GM18526 (cell line): Measurements from ENCODE around the gene OCLN.

Experiments
- POLR2A ChIP-seq: IDR thresholded peaks from 3 replicates; pipeline ENCODE4 v1.6.1; 2011; ENCODE audit not compliant: insufficient read length; ENCODE audit errors: extremely low read depth

OCLN gene

GRCh38 chr5:69522035-69522434 is 29.4 kb downstream of the OCLN start:
- TF ChIP-seq POLR2A = no peak

GRCh38 chr5:69525490-69525889 is 32.9 kb downstream of the OCLN start:
- TF ChIP-seq POLR2A = no peak

- no peak for TF ChIP-seq POLR2A
Measured at GRCh38 chr5:69526660-69527059, 34.1 kb downstream of the OCLN start.

- no peak for TF ChIP-seq POLR2A
Measured at GRCh38 chr5:69527128-69527770, 34.7 kb downstream of the OCLN start.

GRCh38 chr5:69528035-69528434 is 35.4 kb downstream of the OCLN start:
- TF ChIP-seq POLR2A = no peak

- no peak for TF ChIP-seq POLR2A
Measured at GRCh38 chr5:69528609-69529008, 36.0 kb downstream of the OCLN start.

- no peak for TF ChIP-seq POLR2A
Measured at GRCh38 chr5:69530561-69531405, 38.2 kb downstream of the OCLN start.

- TF ChIP-seq POLR2A = no peak
Measured at GRCh38 chr5:69531406-69531801, 38.8 kb downstream of the OCLN start.

- peak; percentile 53 for TF ChIP-seq POLR2A
Measured at GRCh38 chr5:69559908-69560330, 67.3 kb downstream of the OCLN start, which contains the start of gene GTF2H2C. TSS of gene GTF2H2C (plus strand) at chr5:69560191. CDS start at chr5:69565133, 4,942 bp downstream.
